ENCODE results near the gene MAS1.

DNA sequence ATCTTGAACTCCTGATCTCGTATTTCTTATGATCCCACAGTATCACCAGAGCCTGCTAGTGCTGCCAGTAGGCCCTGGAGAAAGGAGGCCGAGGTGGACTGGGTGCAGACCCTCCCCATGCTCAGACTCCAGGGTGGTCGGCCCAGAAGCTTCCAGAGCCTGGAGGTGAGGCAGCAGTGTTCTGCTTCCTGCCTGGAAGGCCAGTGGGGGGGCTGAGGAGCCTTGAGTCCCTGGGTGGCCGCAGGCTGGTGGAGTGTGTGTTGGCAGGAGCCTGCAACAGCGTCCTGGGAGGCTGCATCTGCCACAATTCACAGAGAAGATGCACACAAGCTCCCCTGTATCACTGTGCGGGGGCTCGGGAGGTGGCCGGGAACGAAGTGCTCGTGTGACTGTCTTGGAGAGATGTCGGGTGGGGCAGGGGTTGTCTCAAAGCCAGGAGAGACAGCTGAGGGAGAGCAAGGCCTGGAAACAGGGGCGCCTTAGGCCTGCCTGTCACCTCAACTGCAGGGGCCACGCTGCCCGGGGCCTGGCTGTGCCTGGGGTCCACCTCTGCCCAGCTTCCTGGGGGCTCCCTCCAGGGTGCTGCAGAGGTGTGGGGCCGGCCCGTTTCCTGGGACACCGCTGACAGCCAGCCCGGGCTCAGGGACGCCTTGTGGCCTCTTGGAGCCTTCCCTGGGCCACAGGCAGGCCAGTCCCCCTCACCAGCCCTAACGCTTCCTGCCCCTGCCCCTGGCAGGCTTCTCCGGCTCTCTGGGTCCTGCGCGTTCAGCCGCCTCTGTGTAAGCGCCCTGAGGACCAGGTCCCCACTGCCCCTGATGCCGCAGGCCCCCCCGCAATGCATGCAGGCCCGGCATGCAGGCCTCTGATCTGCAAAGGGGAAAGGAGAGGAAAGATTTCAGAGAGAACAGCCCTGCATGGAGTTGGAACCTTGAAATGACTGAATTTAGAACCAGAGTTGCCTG is 24.2 kb upstream of the MAS1 start:
- TF ChIP-seq ATF7-NPFF (CRISPR knock-in tag; IDR thresholded peaks at IDR 0.05; ENCODE audit: low read depth) (no peak), ZNF264 (CRISPR knock-in tag; IDR thresholded peaks at IDR 0.05) (no peak)
- TF ChIP-seq, protein P1, sequence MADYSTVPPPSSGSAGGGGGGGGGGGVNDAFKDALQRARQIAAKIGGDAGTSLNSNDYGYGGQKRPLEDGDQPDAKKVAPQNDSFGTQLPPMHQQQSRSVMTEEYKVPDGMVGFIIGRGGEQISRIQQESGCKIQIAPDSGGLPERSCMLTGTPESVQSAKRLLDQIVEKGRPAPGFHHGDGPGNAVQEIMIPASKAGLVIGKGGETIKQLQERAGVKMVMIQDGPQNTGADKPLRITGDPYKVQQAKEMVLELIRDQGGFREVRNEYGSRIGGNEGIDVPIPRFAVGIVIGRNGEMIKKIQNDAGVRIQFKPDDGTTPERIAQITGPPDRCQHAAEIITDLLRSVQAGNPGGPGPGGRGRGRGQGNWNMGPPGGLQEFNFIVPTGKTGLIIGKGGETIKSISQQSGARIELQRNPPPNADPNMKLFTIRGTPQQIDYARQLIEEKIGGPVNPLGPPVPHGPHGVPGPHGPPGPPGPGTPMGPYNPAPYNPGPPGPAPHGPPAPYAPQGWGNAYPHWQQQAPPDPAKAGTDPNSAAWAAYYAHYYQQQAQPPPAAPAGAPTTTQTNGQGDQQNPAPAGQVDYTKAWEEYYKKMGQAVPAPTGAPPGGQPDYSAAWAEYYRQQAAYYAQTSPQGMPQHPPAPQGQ (CRISPR knock-in tag; IDR thresholded peaks at IDR 0.05; ENCODE audit: borderline replicate concordance) = no peak

Measured in HepG2 (cell line).